ENCODE data around the gene GATA5.

GATA5 gene

GRCh38 chr20:62448788-62449187, 27.0 kb downstream of the GATA5 start:
- no peak overlapping the region for H3K4me3 ChIP-seq
- H3K27ac ChIP-seq = no peak overlapping the region
- no peak for DNase-seq (ENCODE audit: low spot score)
- no peak for TF ChIP-seq CTCF (IDR thresholded peaks at IDR 0.05)

- Histone ChIP-seq H3K4me3 (no peak overlapping the region), H3K27ac (no peak overlapping the region)
- no peak for TF ChIP-seq CTCF (IDR thresholded peaks at IDR 0.05)
- no peak for DNase-seq (ENCODE audit: low spot score)
These were observed 27.8 kb downstream of the GATA5 start for GRCh38 chr20:62448038-62448437.

- Histone ChIP-seq H3K27ac (no peak overlapping the region), H3K4me3 (no peak overlapping the region)
- TF ChIP-seq CTCF (IDR thresholded peaks at IDR 0.05) = no peak
- no peak for DNase-seq (ENCODE audit: low spot score)
These were observed 28.6 kb downstream of the GATA5 start for GRCh38 chr20:62446888-62447869.

GRCh38 chr20:62446481-62446880, 29.3 kb downstream of the GATA5 start:
- Histone ChIP-seq H3K4me3 (no peak overlapping the region), H3K27ac (no peak overlapping the region)
- no peak for DNase-seq (ENCODE audit: low spot score)
- TF ChIP-seq CTCF (IDR thresholded peaks at IDR 0.05) = no peak

- no peak for DNase-seq (ENCODE audit: low spot score)
- Histone ChIP-seq H3K4me3 (no peak overlapping the region), H3K27ac (no peak overlapping the region)
- TF ChIP-seq CTCF (IDR thresholded peaks at IDR 0.05) = no peak
These were observed 30.0 kb downstream of the GATA5 start for GRCh38 chr20:62445553-62446340.

- no peak for TF ChIP-seq CTCF (IDR thresholded peaks at IDR 0.05)
- no peak overlapping the region for H3K27ac ChIP-seq
- no peak for DNase-seq (ENCODE audit: low spot score)
- H3K4me3 ChIP-seq = no peak overlapping the region
These were observed 31.5 kb downstream of the GATA5 start for GRCh38 chr20:62444286-62444685.
